Measurements from ENCODE around the gene ITPKC.
A peak's percentile ranks its signal among the peaks of the same experiment; 100 is the strongest.

ITPKC gene

DNA sequence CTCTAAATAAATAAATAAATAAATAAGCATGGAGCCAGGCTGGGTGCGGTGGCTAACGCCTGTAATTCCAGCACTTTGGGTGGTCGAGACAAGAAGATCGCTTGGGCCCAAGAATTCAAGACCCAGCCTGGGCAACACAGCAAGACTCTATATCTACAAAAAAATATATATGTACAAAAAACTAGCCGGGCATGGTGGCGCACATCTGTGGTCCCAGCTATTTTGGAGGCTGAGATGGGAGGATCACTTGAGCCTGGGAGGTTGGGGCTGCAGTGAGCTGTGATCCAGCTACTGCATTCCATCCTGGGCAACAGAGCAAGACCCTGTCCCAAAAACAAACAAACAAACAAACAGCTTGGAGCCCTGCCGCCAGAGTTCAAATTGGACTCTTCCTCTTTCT, 30.6 kb downstream of the ITPKC start:
- CTCF ChIA-PET = interaction anchor here (0.9 to 2.0 kb wide), 2 partner anchors 60 to 84 kb away, joined by 4 to 9 read pairs; no protein-coding TSS in a partner anchor
- H3K27me3 Mint-ChIP-seq = no peaks in the 10 kb centered on the region

DNA sequence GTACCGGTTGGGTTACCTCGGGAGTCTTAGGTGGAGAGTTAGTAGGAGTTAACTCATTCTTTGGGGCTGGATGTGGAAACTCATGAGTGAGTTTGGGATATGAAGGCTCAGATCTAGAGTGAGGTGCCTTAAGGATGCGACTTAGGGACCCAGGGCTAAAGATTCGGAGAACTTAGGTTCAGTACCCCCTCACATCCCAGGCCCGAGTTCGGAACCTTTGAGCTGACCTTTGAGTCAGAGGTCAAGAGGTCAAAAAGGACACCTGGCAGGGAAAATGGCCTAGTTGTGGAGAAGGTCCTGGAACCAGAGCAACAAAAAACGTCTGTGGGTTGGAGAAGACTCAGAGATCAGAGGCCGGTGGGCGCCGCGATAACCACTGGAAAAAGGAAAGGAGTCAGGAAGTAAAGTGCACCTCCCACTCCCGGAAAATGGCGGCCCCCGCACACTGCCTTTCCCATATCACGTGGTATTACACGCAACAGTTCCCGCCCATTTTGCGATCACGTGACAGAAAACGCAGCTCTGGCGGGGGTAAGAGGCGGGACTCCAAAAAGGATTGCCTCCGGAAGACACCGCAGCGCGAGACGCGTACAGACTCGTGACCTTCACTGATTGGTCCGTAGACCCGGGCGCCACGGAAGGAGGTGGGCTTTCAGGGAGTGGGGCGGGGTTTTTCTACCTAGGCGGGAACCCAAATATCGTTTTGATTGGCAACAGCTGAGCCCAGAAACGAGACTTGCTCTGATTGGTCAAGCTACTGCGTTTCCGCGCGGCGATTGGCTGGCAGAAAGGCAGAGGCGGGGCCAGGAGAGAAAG, 33.4 kb downstream of the ITPKC start, which contains the start of gene ACTMAP:
TSS of gene ACTMAP (minus strand) at position 420 of the 816 bp plus-strand sequence. CDS start 674 bp downstream, outside the sequence.
- Mint-ChIP-seq H3K4me1 (peaks cover 48% of the 10 kb centered on the region), H3K27me3 (no peaks in the 10 kb centered on the region), H3K36me3 (peaks cover 36% of the 10 kb centered on the region), H3K4me3 (peak within 1 kb of the TSS; percentile 100), H3K27ac (peak within 1 kb of the TSS; percentile 99), H3K9me3 (no peaks in the 10 kb centered on the region)
- DNase-seq = peak; percentile 100
- CTCF ChIA-PET = interaction anchor here (0.8 to 4.1 kb wide), 5 partner anchors 27 to 69 kb away, joined by 3 to 23 read pairs (median 6); partner anchors contain the start of genes COQ8B, EGLN2, ITPKC and RAB4B

More for the DNA sequence above, 30.6 kb downstream of the ITPKC start:
- Mint-ChIP-seq H3K36me3 (peaks cover 21% of the 10 kb centered on the region), H3K4me3 (no peak overlapping the region), H3K4me1 (peaks cover 31% of the 10 kb centered on the region), H3K27ac (peak overlapping the region; percentile 45), H3K9me3 (no peaks in the 10 kb centered on the region)
- DNase-seq = no peak

DNA sequence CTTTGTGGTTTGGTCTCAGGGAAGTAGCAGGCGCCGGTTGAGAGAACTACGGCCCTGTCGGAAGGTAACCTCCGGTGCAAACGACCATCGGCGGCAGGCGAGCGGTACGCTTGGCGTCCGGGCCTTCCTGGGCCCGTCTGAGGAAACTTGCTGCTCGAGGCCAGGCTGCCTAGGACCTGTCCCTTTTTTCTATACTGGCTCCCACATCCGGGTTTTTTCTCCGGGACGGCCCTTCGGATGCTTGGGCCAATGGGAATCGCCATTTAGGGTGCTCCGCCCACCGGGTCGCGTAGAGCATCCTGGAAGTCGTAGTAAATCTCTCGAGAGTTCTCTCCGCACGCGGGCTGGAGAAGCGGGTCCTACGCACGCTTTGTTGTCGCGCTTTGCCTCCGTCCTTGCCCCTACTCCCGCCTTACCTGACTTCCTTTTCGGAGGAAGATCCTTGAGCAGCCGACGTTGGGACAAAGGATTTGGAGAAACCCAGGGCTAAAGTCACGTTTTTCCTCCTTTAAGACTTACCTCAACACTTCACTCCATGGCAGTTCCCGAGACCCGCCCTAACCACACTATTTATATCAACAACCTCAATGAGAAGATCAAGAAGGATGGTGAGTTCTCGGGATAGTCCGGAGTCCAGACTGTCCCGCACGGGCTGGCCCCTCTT, 34.1 kb downstream of the ITPKC start, which contains the start of gene SNRPA:
TSS of gene SNRPA (plus strand) at position 330 of the 664 bp plus-strand sequence. CDS start at position 536, 206 bp downstream.
- no peaks in the 10 kb centered on the region for H3K9me3 Mint-ChIP-seq
- DNase-seq = peak; percentile 98
- CTCF ChIA-PET = interaction anchor here (0.8 to 4.1 kb wide), 5 partner anchors 26 to 69 kb away, joined by 3 to 23 read pairs (median 6); partner anchors contain the start of genes COQ8B, ITPKC and RAB4B
- peaks cover 41% of the 10 kb centered on the region for H3K36me3 Mint-ChIP-seq
- peaks cover 55% of the 10 kb centered on the region for H3K4me1 Mint-ChIP-seq
- H3K27me3 Mint-ChIP-seq = no peaks in the 10 kb centered on the region
- peak within 1 kb of the TSS; percentile 99 for H3K27ac Mint-ChIP-seq
- peak within 1 kb of the TSS; percentile 100 for H3K4me3 Mint-ChIP-seq

DNA sequence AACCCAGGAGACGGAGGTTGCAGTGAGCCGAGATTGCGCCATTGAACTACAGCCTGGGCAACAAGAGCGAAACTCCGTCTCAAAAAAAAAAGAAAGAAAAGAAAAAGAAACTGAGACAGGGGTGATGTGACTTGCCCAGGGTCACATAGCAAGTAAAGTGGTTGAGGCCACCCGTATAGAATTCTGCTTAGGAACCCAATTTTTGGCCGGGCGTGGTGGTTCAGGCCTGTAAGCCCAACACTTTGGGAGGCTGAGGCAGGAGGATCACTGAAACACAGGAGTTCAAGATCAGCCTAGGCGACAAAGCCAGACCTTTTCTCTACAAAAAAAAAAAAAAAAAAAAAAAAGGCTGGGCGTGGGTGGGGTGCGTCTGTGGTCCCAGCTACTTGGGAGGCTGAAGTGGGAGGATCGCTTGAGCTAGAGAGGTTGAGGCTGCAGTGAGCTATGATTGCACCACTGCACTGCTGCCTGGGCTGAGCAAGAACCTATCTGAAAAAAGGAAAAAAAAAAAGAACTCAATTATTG, 35.4 kb downstream of the ITPKC start:
- Mint-ChIP-seq H3K4me3 (peak overlapping the region; percentile 100), H3K4me1 (peaks cover 68% of the 10 kb centered on the region), H3K36me3 (peaks cover 51% of the 10 kb centered on the region), H3K27me3 (no peaks in the 10 kb centered on the region), H3K9me3 (no peaks in the 10 kb centered on the region), H3K27ac (peak overlapping the region; percentile 99)
- CTCF ChIA-PET = interaction anchor here (0.7 to 4.1 kb wide), 5 partner anchors 27 to 67 kb away, joined by 3 to 23 read pairs (median 4); partner anchors contain the start of genes COQ8B, EGLN2 and ITPKC
- no peak for DNase-seq

DNA sequence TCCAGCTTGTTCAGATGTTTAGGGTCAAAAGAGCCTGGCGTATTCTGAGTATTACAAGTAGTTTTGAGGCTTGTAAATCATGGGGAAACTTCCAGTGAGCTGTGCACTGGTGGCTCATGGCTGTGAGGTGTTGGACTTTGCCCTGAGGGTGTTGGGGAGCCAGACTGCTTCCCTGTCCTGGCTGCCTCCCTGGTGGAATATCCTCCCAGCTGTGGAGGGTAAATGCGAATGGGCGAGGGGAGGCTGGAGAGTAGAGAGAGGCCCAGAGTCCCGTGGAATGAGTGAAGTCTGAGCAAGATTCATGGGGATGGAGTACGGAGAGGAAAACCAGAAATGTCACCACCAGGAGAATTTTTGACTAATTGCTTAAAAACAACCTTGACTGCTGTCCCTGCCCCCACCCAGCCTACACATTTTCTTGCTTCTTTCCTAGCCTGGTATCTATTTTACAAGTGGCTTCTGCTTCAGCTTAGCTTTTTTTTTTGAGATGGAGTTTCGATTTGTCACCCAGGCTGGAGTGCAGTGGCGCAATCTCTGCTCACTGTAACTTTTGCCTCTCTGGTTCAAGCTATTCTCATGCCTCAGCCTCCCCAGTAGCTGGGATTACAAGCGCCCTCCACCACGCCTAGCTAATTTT, 37.8 kb downstream of the ITPKC start:
- no peaks in the 10 kb centered on the region for H3K9me3 Mint-ChIP-seq
- peaks cover 63% of the 10 kb centered on the region for H3K36me3 Mint-ChIP-seq
- DNase-seq = peak; percentile 38
- CTCF ChIA-PET = interaction anchor here (0.6 to 3.3 kb wide), 4 partner anchors 44 to 154 kb away, joined by 3 to 24 read pairs (median 4); partner anchors contain the start of gene EGLN2
- peak overlapping the region; percentile 88 for H3K27ac Mint-ChIP-seq
- peaks cover 62% of the 10 kb centered on the region for H3K4me1 Mint-ChIP-seq
- no peaks in the 10 kb centered on the region for H3K27me3 Mint-ChIP-seq
- H3K4me3 Mint-ChIP-seq = peak overlapping the region; percentile 74

DNA sequence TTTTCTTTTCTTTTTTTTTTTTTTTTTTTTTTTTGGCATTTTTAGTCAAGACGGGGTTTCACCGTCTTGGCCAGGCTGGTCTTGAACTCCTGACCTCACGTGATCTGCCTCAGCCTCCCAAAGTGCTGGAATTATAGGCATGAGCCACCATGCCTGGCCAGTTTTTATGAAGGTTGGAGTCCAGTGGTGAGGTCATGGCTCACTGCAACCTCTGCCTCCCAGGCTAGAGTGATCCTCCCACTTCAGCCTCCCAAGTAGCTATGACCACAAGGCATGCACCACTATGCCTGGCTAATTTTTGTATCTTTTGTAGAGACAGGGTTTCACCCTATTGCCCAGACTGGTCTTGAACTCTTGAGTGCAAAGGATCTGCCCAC, 38.3 kb downstream of the ITPKC start:
- H3K9me3 Mint-ChIP-seq = no peaks in the 10 kb centered on the region
- H3K4me1 Mint-ChIP-seq = peaks cover 59% of the 10 kb centered on the region
- CTCF ChIA-PET = interaction anchor here (1.1 to 3.3 kb wide), 2 partner anchors 44 to 51 kb away, joined by 4 to 24 read pairs; partner anchors contain the start of gene EGLN2
- peak overlapping the region; percentile 74 for H3K4me3 Mint-ChIP-seq
- H3K27ac Mint-ChIP-seq = peak overlapping the region; percentile 14
- no peaks in the 10 kb centered on the region for H3K27me3 Mint-ChIP-seq
- no peak for DNase-seq
- H3K36me3 Mint-ChIP-seq = peaks cover 63% of the 10 kb centered on the region

DNA sequence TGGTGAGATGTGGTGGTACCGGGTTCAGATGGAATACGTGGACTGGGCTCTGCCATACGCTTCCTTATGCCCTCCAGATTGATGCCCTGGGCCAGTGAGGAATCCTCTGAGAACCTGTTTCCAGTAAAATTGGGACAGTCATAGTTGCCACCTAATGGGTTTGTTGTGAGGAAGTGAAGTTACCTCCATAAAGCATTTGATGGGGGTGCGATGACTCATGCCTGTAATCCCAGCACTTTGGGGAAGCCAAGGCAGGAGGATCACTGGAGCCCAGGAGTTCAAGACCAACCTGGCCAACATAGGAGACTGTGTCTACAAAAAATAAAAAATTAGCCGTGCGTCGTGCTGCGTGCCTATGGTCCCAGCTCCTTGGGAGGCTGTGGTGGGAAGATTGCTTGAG, 38.9 kb downstream of the ITPKC start:
- CTCF ChIA-PET = interaction anchor here (1.1 to 3.3 kb wide), 2 partner anchors 43 to 51 kb away, joined by 4 to 24 read pairs; partner anchors contain the start of gene EGLN2

DNA sequence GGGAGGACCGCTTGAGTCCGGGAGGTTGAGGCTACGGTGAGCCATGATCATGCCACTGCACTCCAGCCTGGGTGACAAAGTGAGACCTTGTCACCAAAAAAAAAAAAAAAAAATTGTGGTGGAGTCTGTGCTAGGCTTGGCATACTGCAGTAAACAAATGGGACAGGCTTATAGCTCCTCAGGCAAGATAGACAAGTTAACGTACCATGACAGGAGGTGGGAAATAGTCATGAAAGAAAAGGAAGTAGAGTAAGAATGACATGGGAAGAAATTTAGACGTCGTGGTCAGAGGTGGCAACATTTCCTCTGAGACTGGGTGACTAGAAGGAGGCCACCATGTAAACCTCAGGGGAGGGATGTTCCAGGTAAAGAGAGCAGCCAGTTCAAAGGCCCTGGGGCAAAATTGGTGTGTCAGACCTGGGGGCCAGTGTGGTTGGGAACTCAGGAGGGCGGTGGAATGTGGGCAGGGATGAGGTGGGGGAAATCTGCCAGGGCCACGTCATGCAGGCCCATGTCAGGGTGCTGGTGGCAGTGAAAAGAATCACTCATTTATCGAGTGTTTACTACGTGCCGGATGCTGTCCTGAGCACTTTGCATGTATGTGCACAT, 39.7 kb downstream of the ITPKC start:
- Mint-ChIP-seq H3K9me3 (no peaks in the 10 kb centered on the region), H3K4me1 (peaks cover 62% of the 10 kb centered on the region), H3K36me3 (peaks cover 64% of the 10 kb centered on the region), H3K27ac (peak overlapping the region; percentile 53), H3K4me3 (no peak overlapping the region), H3K27me3 (no peaks in the 10 kb centered on the region)
- CTCF ChIA-PET = interaction anchor here (0.7 to 3.3 kb wide), 2 partner anchors 50 to 74 kb away, joined by 3 to 24 read pairs; no protein-coding TSS in a partner anchor
- no peak for DNase-seq

More for the DNA sequence above, 38.9 kb downstream of the ITPKC start:
- Mint-ChIP-seq H3K27me3 (no peaks in the 10 kb centered on the region), H3K36me3 (peaks cover 67% of the 10 kb centered on the region), H3K4me3 (peak overlapping the region; percentile 21), H3K27ac (peak overlapping the region; percentile 71), H3K9me3 (no peaks in the 10 kb centered on the region), H3K4me1 (peaks cover 60% of the 10 kb centered on the region)
- DNase-seq = no peak

DNA sequence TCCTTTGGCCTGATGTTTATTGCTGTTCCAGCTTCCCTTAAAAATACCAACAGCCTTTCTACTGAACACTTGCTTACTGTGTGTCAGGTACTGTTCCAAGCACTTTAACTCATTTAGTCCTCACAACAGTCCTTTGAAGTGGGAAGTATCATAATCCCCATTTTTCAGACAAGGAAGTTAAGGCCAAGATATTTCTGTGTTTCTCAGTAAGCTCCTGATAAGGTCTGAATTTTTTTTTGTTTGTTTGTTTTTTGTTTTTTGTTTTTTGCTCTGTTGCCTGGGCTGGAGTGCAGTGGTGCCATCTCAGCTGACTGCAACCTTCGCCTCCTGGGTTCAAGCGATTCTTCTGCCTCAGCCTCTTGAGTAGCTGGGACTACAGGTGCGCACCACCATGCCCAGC, 41.6 kb downstream of the ITPKC start:
- Mint-ChIP-seq H3K27me3 (no peaks in the 10 kb centered on the region), H3K4me1 (peaks cover 61% of the 10 kb centered on the region), H3K27ac (peak overlapping the region; percentile 1), H3K36me3 (peaks cover 68% of the 10 kb centered on the region), H3K4me3 (no peak overlapping the region), H3K9me3 (no peaks in the 10 kb centered on the region)
- CTCF ChIA-PET = no interaction called here
- DNase-seq = no peak

DNA sequence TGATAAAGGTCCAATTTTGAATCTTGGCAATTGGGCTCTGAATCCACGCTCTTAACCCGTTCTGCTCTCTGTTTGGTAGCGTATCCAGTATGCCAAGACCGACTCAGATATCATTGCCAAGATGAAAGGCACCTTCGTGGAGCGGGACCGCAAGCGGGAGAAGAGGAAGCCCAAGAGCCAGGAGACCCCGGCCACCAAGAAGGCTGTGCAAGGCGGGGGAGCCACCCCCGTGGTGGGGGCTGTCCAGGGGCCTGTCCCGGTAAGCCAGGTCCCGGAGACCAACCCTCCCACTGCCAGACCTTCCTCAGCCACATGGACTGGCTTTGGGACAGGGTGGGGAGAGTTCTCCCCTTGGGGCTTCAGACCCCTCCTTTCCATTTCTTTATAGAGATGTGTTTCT, 42.4 kb downstream of the ITPKC start:
- Mint-ChIP-seq H3K27me3 (no peaks in the 10 kb centered on the region), H3K9me3 (no peaks in the 10 kb centered on the region), H3K36me3 (peaks cover 72% of the 10 kb centered on the region), H3K4me3 (no peak overlapping the region), H3K27ac (no peak overlapping the region), H3K4me1 (peaks cover 66% of the 10 kb centered on the region)
- no peak for DNase-seq
- CTCF ChIA-PET = no interaction called here

DNA sequence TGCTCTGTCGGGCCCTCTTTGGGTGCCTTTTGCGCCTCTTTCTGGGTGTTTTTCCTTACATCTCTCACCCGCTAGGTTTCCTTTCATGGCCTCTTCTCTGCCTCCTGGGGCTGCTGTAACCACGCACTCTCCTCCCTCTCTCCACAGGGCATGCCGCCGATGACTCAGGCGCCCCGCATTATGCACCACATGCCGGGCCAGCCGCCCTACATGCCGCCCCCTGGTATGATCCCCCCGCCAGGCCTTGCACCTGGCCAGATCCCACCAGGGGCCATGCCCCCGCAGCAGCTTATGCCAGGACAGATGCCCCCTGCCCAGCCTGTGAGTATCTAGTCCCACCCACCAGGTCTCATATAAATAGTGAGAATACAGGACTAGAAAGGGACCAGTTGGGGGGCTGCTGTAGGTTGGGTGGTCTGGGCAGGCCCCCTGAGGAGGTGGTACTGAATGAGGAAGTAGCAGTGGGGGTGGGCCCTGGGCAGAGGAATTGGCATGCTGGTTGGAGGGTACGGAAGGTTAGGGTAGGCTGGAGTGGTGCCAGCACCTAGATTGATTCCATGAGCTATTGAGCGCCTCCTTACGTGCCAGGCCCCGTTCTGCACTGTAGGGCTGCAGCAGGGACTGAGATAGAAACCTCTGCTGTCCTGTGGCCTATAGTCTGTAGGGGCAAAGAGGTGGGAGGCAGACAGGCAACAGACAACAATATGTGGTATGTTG, 46.0 kb downstream of the ITPKC start:
- Mint-ChIP-seq H3K36me3 (peaks cover 65% of the 10 kb centered on the region), H3K9me3 (no peaks in the 10 kb centered on the region), H3K4me3 (no peak overlapping the region), H3K4me1 (peaks cover 52% of the 10 kb centered on the region), H3K27me3 (no peaks in the 10 kb centered on the region), H3K27ac (no peak overlapping the region)
- DNase-seq = no peak
- CTCF ChIA-PET = no interaction called here

DNA sequence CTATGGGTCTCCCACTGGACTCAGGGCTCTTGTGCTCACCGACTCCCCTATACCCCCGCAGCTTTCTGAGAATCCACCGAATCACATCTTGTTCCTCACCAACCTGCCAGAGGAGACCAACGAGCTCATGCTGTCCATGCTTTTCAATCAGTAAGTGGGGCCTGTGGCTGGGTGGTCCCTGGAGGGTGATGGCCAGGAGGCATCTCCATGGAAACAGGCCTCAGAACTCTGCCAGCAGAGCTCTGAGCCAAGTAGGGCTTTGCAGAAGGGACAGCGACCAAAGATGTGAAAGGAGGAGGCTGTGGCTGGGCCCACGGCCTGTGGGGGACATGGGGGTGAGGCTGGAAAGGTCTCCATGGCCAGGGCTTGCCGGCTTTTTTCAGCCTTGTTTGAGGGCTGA, 46.6 kb downstream of the ITPKC start:
- CTCF ChIA-PET = no interaction called here
- no peaks in the 10 kb centered on the region for H3K27me3 Mint-ChIP-seq
- H3K27ac Mint-ChIP-seq = no peak overlapping the region
- no peak for DNase-seq
- peaks cover 47% of the 10 kb centered on the region for H3K4me1 Mint-ChIP-seq
- no peaks in the 10 kb centered on the region for H3K9me3 Mint-ChIP-seq
- peaks cover 60% of the 10 kb centered on the region for H3K36me3 Mint-ChIP-seq
- H3K4me3 Mint-ChIP-seq = no peak overlapping the region

DNA sequence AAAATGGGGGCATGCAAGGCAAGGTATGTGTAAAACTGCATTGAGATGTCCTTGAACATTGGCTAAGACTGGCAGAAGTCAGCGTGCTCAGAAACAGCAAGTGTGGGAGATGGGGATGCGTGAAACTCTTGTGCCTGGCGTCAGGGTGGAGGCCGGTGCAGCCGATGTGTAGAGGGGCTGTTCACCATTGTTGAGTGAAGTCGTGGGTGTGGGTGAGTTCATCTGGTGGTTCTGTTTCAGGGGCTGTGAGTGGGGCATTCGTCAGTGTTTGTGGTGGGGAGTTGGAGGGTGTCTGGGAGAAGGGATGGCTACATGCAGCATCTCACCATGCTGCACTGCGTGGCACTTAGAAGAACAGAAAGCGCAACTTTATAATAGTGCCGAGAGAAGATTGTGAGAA, 47.1 kb downstream of the ITPKC start:
- Mint-ChIP-seq H3K4me1 (peaks cover 47% of the 10 kb centered on the region), H3K9me3 (no peaks in the 10 kb centered on the region), H3K27me3 (no peaks in the 10 kb centered on the region), H3K4me3 (no peak overlapping the region), H3K27ac (peak overlapping the region; percentile 2), H3K36me3 (peaks cover 63% of the 10 kb centered on the region)
- no peak for DNase-seq
- CTCF ChIA-PET = no interaction called here

Data from activated naive CD4-positive, alpha-beta T cell treated with anti-CD3 and anti-CD28 coated beads, Interleukin-2, amount 10 ng/mL, durations not matched to agents 7 days and 5 days (primary cell).